Measurements from ENCODE around the gene TAS2R41. TPM values are rescaled to one million over a fixed set of nuclear protein-coding genes. Genes with fewer than 3 reads are reported as not detected.

The TAS2R41 gene
- total and polyA plus RNA-seq, 2 of the 4 experiments (the other 2 are of a cell fraction), result not detected

DNA sequence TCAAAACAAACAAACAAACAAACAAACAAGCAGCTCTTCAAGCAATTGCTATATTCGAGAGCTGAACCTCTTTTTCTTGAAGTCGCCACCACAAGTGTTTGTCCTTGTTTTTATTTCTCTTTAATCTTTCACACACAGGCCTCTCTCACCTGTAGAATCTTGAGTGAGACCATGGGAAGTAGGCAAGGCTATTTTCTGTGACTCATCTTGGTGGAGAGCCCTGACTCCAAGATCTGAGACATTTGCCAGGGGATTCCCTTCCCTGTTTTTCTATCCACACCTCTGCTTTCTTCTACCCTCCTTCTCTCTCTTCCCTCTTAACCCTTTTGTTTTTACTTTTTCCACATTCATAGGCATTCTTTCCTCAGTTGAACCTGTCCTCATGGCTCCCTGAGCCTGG, 42.4 kb upstream of the TAS2R41 start:
- H2BK20ac ChIP-seq (ENCODE audit: low read depth, low read length), result no peak overlapping the region
- no peak overlapping the region for H2AFZ ChIP-seq (replicated peaks; ENCODE audit: low read length, poor library complexity)
- no peaks in the 10 kb centered on the region for H3K9me3 ChIP-seq (ENCODE audit: control insufficient read depth, insufficient read depth, low read length)
- no peaks in the 10 kb centered on the region for H4K20me1 ChIP-seq (ENCODE audit: insufficient read depth, low read length)
- H3K27me3 ChIP-seq (ENCODE audit: control insufficient read depth, insufficient read depth, low read length), result no peaks in the 10 kb centered on the region
- no TSS peak for BruUV-seq (replicated peaks)
- no peak overlapping the region for H2AK9ac ChIP-seq (replicated peaks; ENCODE audit: low read depth, low read length, poor library complexity)
- CTCF ChIA-PET, result no interaction called here
- no peak overlapping the region for H3K4ac ChIP-seq (ENCODE audit: low read depth, low read length)
- no peaks in the 10 kb centered on the region for H3K79me1 ChIP-seq (ENCODE audit: low read depth in 1 of 2, low read length in 2 of 2)
- 0 out of 2 replicates have a peak, but pooled peaks cover 1% of the 10 kb centered on the region for H3K4me1 ChIP-seq (ENCODE audit: control insufficient read depth, insufficient read depth, low read length)
- no peak overlapping the region for H3K4me2 ChIP-seq (ENCODE audit: low read depth, low read length)
- no peak overlapping the region for H3K23ac ChIP-seq (ENCODE audit: low read depth, low read length)
- no peak overlapping the region for H3K18ac ChIP-seq (ENCODE audit: low read depth, low read length)
- POLR2A ChIA-PET (ENCODE audit: unreplicated experiment), result no interaction called here
- H2BK120ac ChIP-seq (ENCODE audit: low read depth, low read length), result no peak overlapping the region
- H3K9ac ChIP-seq (ENCODE audit: low read depth, low read length), result no peak overlapping the region
- no peak for TF ChIP-seq CHD1 (IDR thresholded peaks at IDR 0.05; ENCODE audit: low read depth, low read length)
- no peak for TF ChIP-seq SMC3 (IDR thresholded peaks at IDR 0.05; ENCODE audit: low read depth, low read length)
- no peak for TF ChIP-seq FOS (IDR thresholded peaks at IDR 0.05; ENCODE audit: low read depth, low read length)
- no peak for TF ChIP-seq RAD21 (IDR thresholded peaks at IDR 0.05; ENCODE audit: low read length)
- TF ChIP-seq, protein P1, sequence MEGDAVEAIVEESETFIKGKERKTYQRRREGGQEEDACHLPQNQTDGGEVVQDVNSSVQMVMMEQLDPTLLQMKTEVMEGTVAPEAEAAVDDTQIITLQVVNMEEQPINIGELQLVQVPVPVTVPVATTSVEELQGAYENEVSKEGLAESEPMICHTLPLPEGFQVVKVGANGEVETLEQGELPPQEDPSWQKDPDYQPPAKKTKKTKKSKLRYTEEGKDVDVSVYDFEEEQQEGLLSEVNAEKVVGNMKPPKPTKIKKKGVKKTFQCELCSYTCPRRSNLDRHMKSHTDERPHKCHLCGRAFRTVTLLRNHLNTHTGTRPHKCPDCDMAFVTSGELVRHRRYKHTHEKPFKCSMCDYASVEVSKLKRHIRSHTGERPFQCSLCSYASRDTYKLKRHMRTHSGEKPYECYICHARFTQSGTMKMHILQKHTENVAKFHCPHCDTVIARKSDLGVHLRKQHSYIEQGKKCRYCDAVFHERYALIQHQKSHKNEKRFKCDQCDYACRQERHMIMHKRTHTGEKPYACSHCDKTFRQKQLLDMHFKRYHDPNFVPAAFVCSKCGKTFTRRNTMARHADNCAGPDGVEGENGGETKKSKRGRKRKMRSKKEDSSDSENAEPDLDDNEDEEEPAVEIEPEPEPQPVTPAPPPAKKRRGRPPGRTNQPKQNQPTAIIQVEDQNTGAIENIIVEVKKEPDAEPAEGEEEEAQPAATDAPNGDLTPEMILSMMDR (conservative IDR thresholded peaks at IDR 0.05; ENCODE audit: low read depth, low read length), result no peak
- TF ChIP-seq, protein P2, sequence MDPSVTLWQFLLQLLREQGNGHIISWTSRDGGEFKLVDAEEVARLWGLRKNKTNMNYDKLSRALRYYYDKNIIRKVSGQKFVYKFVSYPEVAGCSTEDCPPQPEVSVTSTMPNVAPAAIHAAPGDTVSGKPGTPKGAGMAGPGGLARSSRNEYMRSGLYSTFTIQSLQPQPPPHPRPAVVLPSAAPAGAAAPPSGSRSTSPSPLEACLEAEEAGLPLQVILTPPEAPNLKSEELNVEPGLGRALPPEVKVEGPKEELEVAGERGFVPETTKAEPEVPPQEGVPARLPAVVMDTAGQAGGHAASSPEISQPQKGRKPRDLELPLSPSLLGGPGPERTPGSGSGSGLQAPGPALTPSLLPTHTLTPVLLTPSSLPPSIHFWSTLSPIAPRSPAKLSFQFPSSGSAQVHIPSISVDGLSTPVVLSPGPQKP (IDR thresholded peaks at IDR 0.05; ENCODE audit: borderline replicate concordance, low read depth, low read length), result no peak
- no peak for TF ChIP-seq RCOR1 (IDR thresholded peaks at IDR 0.05; ENCODE audit: insufficient replicate concordance, low read length)
- no peak for TF ChIP-seq CEBPB (IDR thresholded peaks at IDR 0.05; ENCODE audit: low read depth, low read length)
- TF ChIP-seq MXI1 (IDR thresholded peaks at IDR 0.05; ENCODE audit: borderline replicate concordance, low read depth, low read length), result no peak
- TF ChIP-seq POLR2A (IDR thresholded peaks at IDR 0.05; ENCODE audit: low read depth, low read length), result no peak
- TF ChIP-seq BHLHE40 (IDR thresholded peaks at IDR 0.05; ENCODE audit: low read depth, low read length), result no peak
- TF ChIP-seq MAZ (IDR thresholded peaks at IDR 0.05; ENCODE audit: borderline replicate concordance, low read depth, low read length), result no peak
- TF ChIP-seq RFX5 (IDR thresholded peaks at IDR 0.05; ENCODE audit: low read depth, low read length), result no peak
- no peak for TF ChIP-seq NFE2L2 (IDR thresholded peaks at IDR 0.05; ENCODE audit: low read depth, low read length)
- TF ChIP-seq, protein P3, sequence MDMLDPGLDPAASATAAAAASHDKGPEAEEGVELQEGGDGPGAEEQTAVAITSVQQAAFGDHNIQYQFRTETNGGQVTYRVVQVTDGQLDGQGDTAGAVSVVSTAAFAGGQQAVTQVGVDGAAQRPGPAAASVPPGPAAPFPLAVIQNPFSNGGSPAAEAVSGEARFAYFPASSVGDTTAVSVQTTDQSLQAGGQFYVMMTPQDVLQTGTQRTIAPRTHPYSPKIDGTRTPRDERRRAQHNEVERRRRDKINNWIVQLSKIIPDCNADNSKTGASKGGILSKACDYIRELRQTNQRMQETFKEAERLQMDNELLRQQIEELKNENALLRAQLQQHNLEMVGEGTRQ (IDR thresholded peaks at IDR 0.05; ENCODE audit: low read depth, low read length), result no peak
- H4K8ac ChIP-seq (ENCODE audit: low read depth in 2 of 2, low read length in 2 of 2), result no peak overlapping the region
- no peak overlapping the region for H2BK5ac ChIP-seq (ENCODE audit: low read depth, low read length, poor library complexity, severe bottlenecking)
- ATAC-seq (ENCODE audit: low read depth), result no peak
- H3K36me3 ChIP-seq (ENCODE audit: control insufficient read depth, insufficient read depth, low read length), result no peaks in the 10 kb centered on the region
- H3K27ac ChIP-seq (ENCODE audit: insufficient read depth, low read length), result no peak overlapping the region
- in situ Hi-C loops (cut with MboI; ENCODE audit: low sequenced_read_pairs) (loop anchor here (25.0 kb wide), 1 partner anchor 423 kb away; no protein-coding TSS in a partner anchor), intact Hi-C loops (cut with micrococcal nuclease) (no loop called here), dilution Hi-C loops (cut with HindIII; ENCODE audit: low sequenced_read_pairs, unreplicated experiment) (no loop called here)
- no peak for DNase-seq
- no CpG with 5 or more reads among the region's 2 CpGs for WGBS, 2 experiments (ENCODE audit: extremely low coverage in 2 of 2, insufficient read length in 1 of 2)
- no peak overlapping the region for H3K4me3 ChIP-seq (ENCODE audit: insufficient read depth, low read depth, low read length)
- no peak overlapping the region for H2AK5ac ChIP-seq (ENCODE audit: low read depth, low read length)
- no peak overlapping the region for H4K91ac ChIP-seq (ENCODE audit: insufficient read depth, low read depth, low read length)
- H3K14ac ChIP-seq (replicated peaks; ENCODE audit: low read depth, low read length), result no peak overlapping the region
- no peak overlapping the region for H2BK15ac ChIP-seq (ENCODE audit: low read depth, low read length)
- H3K56ac ChIP-seq (ENCODE audit: extremely low read depth, insufficient read depth, low read length), result no peak overlapping the region
- no peak overlapping the region for H4K5ac ChIP-seq (ENCODE audit: low read depth, low read length)
- H3K9me1 ChIP-seq (ENCODE audit: insufficient read depth, low read length), result no peaks in the 10 kb centered on the region

All from IMR-90 (cell line).